CD14-positive monocyte (primary cell): ENCODE data around the gene IDS. TPM values are rescaled to one million over a fixed set of nuclear protein-coding genes. Genes with fewer than 3 reads are reported as not detected.
A peak's percentile ranks its signal among the peaks of the same experiment; 100 is the strongest.

Experiments
- DNase-seq, 3 donors: peaks; one replicate each; pipeline ENCODE4 v3.0.0-alpha.2; 2011 to 2022
- H2AFZ ChIP-seq: 2 replicates; pipeline ENCODE4 v1.6.0; 2012; ENCODE audit warnings: mild to moderate bottlenecking, low read depth, low read length, inconsistent platforms; ENCODE audit not compliant: insufficient read depth, poor library complexity, severe bottlenecking
- H3K27ac ChIP-seq, 2 donors: 1 replicate in 1 of 2; 2 replicates in 1 of 2; pipeline ENCODE4 v1.5.1; 2012 to 2013; ENCODE audit warnings: low read length in 2 of 2, control low read depth in 1 of 2, inconsistent platforms in 1 of 2, low read depth in 1 of 2, mild to moderate bottlenecking in 1 of 2
- H3K27me3 ChIP-seq, 2 donors: one replicate each; pipeline versions ENCODE4 v1.6.0 to v1.6.1; 2011 to 2013; ENCODE audit warnings: low read length in 2 of 2; ENCODE audit not compliant: control insufficient read depth in 2 of 2, insufficient read depth in 2 of 2
- H3K36me3 ChIP-seq, 2 donors: replicated peaks in 1 of 2; 1 replicate in 1 of 2; 2 replicates in 1 of 2; pipeline versions ENCODE4 v1.5.1 to v1.6.1; 2012 to 2013; ENCODE audit warnings: low read length in 2 of 2, control low read depth in 1 of 2, inconsistent platforms in 1 of 2, mild to moderate bottlenecking in 1 of 2; ENCODE audit not compliant: insufficient read depth in 2 of 2, control insufficient read depth in 1 of 2
- H3K4me1 ChIP-seq, 2 donors: 1 replicate in 1 of 2; 2 replicates in 1 of 2; pipeline versions ENCODE4 v1.5.1 to v1.6.1; 2012 to 2013; ENCODE audit warnings: low read length in 2 of 2, control low read depth in 1 of 2, inconsistent platforms in 1 of 2, mild to moderate bottlenecking in 1 of 2, moderate library complexity in 1 of 2; ENCODE audit not compliant: insufficient read depth in 2 of 2, control insufficient read depth in 1 of 2
- H3K4me2 ChIP-seq: replicated peaks from 2 replicates; pipeline ENCODE3; 2012; ENCODE audit warnings: low read length, moderate library complexity, mild to moderate bottlenecking; ENCODE audit not compliant: poor library complexity, severe bottlenecking; ENCODE audit errors: extremely low read depth
- H3K4me3 ChIP-seq, 3 experiments: fragments of 200-600 bp in 1 of 3; sonication (generic) in 1 of 3; replicated peaks in 1 of 3; 1 replicate in 2 of 3; 2 replicates in 1 of 3; pipeline ENCODE4 v1.5.1; 2011 to 2013; ENCODE audit warnings: low read length in 3 of 3, mild to moderate bottlenecking in 3 of 3, control low read depth in 2 of 3, low read depth in 2 of 3, inconsistent platforms in 1 of 3, moderate library complexity in 1 of 3
- H3K79me2 ChIP-seq: 2 replicates; pipeline ENCODE4 v1.6.0; 2012; ENCODE audit warnings: mild to moderate bottlenecking, control low read depth, inconsistent platforms, low read length, moderate library complexity; ENCODE audit not compliant: insufficient read depth
- H3K9ac ChIP-seq: 2 replicates; pipeline ENCODE4 v1.6.0; 2017; ENCODE audit warnings: low read length, mild to moderate bottlenecking; ENCODE audit not compliant: insufficient read depth, poor library complexity, severe bottlenecking
- H3K9me3 ChIP-seq, 2 donors: replicated peaks in 1 of 2; 1 replicate in 1 of 2; 2 replicates in 1 of 2; pipeline versions ENCODE4 v1.5.1 to v1.6.1; 2012 to 2013; ENCODE audit warnings: low read length in 2 of 2, control low read depth in 1 of 2; ENCODE audit not compliant: control insufficient read depth in 1 of 2, insufficient read depth in 1 of 2
- H4K20me1 ChIP-seq: 2 replicates; pipeline ENCODE4 v1.6.0; 2012; ENCODE audit warnings: mild to moderate bottlenecking, low read length, control low read depth, moderate library complexity; ENCODE audit not compliant: insufficient read depth
- H3K27ac Mint-ChIP-seq, 7 donors: one replicate each; pipeline ENCODE4 v1.8.0; 2020; ENCODE audit warnings: mild to moderate bottlenecking in 7 of 7, mixed read lengths in 7 of 7, moderate library complexity in 6 of 7, inconsistent platforms in 2 of 7
- H3K27me3 Mint-ChIP-seq, 3 donors: one replicate each; pipeline ENCODE4 v1.8.0; 2021 to 2022; ENCODE audit warnings: low read depth in 3 of 3, mild to moderate bottlenecking in 3 of 3, mixed read lengths in 3 of 3, moderate library complexity in 3 of 3, inconsistent platforms in 1 of 3
- H3K36me3 Mint-ChIP-seq, 2 donors: one replicate each; pipeline ENCODE4 v1.8.0; 2020; ENCODE audit warnings: mixed read lengths in 2 of 2, inconsistent platforms in 1 of 2, mild to moderate bottlenecking in 1 of 2
- H3K4me1 Mint-ChIP-seq: one replicate; pipeline ENCODE4 v1.8.0; 2020; ENCODE audit warnings: mild to moderate bottlenecking, mixed read lengths
- H3K4me3 Mint-ChIP-seq, 2 donors: one replicate each; pipeline ENCODE4 v1.8.0; 2020; ENCODE audit warnings: mild to moderate bottlenecking in 2 of 2, mixed read lengths in 2 of 2, moderate library complexity in 1 of 2
- H3K9me3 Mint-ChIP-seq, 7 donors: one replicate each; pipeline ENCODE4 v1.8.0; 2020 to 2022; ENCODE audit warnings: mixed read lengths in 7 of 7, mild to moderate bottlenecking in 6 of 7, moderate library complexity in 6 of 7, inconsistent platforms in 2 of 7
- CTCF ChIP-seq: fragments of 200-600 bp; IDR thresholded peaks from one replicate; pipeline ENCODE4 v1.8.0; 2022; ENCODE audit warnings: antibody characterized with exemption, mild to moderate bottlenecking
- WGBS: methylation state at CpG from one replicate; pipeline ENCODE4 v1.1.5; 2013; ENCODE audit warnings: missing lambda C conversion rate; ENCODE audit not compliant: insufficient coverage; 5-methylcytosine and 5-hydroxymethylcytosine counted together
- intact Hi-C, 2 donors: fragments of 100-400 bp; cut with micrococcal nuclease; formaldehyde crosslinking; loops; one replicate each; pipeline versions ENCODE4 v1.15.0 to v1.15.1; 2023
- polyA plus RNA-seq, 3 donors: library from polyadenylated mRNA; depleted of rRNA in 1 of 3; unstranded in 2 of 3; stranded (reverse) in 1 of 3; fragments of 300-500 nt in 2 of 3; fragments of >200 nt in 1 of 3; fragmentation: Illumina TruSeq in 2 of 3; gene quantifications; 1 replicate in 2 of 3; 2 replicates in 1 of 3; pipeline ENCODE4 v1.2.3, GENCODE V29; 2012 to 2021

Gene IDS
- polyA plus RNA-seq, 3 donors: 79.5 to 113 (median 94.3) TPM

DNA sequence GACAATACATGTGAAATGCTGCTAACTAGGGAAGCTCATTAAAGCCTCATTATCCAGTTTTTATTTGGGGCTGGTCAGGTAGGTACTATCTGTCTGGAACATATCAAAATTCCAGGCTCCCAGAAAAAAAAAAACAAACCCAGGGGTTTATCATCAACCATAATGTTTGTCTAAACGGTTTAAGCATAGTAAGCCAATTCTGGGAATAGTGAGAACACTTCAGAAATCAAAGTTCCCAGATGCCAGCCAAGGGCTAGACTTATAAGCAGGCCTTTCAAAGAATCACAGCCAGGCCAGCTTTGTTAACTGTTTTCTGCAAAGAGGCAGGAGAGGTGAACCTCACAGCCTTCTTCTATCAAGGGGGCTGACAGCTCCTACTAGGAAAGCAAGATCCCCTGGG, 8.1 kb downstream of the IDS start:
- DNase-seq: no peak
- H3K27ac ChIP-seq: no peak overlapping the region
- H3K4me1 Mint-ChIP-seq: no peaks in the 10 kb centered on the region
- no peaks in the 10 kb centered on the region for H3K4me1 ChIP-seq
- H3K27me3 ChIP-seq: no peaks in the 10 kb centered on the region
- peaks cover 87 to 98% of the 10 kb centered on the region in 2 donors for H3K36me3 ChIP-seq
- no peaks in the 10 kb centered on the region for H3K9me3 Mint-ChIP-seq
- peaks cover 72% of the 10 kb centered on the region for H4K20me1 ChIP-seq
- no peaks in the 10 kb centered on the region for H3K79me2 ChIP-seq
- WGBS: no CpG with 5 or more reads among the region's 1 CpG
- no peak overlapping the region for H3K4me2 ChIP-seq
- H3K27ac Mint-ChIP-seq: peak overlapping the region in 1 of 7 donors; percentile 32
- no peak overlapping the region for H3K9ac ChIP-seq
- TF ChIP-seq CTCF: no peak
- no peak overlapping the region for H3K4me3 Mint-ChIP-seq
- H2AFZ ChIP-seq: no peak overlapping the region
- peaks cover 40 to 72% of the 10 kb centered on the region in 2 donors for H3K36me3 Mint-ChIP-seq
- H3K27me3 Mint-ChIP-seq: peaks cover 0 to 1% (median 0%) of the 10 kb centered on the region in 3 donors
- H3K4me3 ChIP-seq: no peak overlapping the region
- H3K9me3 ChIP-seq: no peaks in the 10 kb centered on the region
- intact Hi-C loops: no loop called here

DNA sequence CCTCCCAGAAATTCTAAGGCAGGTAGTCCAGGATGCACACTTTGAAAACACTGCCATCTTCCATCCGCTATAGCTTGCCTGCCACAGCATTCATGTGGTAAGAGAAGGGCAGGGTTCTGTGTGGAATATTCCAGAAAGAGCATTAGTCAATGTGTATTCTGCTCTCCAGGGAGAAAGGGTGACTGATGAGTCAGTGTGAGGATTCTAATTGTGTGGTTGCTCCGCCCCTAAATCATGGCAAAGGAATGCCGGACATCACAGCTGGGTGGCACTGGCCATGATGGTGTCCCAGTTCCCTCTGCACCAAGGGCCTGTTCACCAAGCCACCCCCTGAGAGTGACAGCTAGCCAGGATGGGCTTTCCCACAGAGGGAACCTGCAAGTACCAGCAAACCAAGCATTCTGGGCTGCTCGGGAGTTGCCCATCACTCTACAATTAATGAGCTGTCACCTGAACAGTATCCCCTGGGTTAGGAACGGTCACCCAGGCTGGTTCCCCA, 9.5 kb downstream of the IDS start:
- peaks cover 84 to 98% of the 10 kb centered on the region in 2 donors for H3K36me3 ChIP-seq
- no CpG with 5 or more reads among the region's 5 CpGs for WGBS
- no peak for TF ChIP-seq CTCF

More for the DNA sequence above, 9.5 kb downstream of the IDS start:
- Histone ChIP-seq H3K27me3 (no peaks in the 10 kb centered on the region), H3K9ac (no peak overlapping the region), H2AFZ (no peak overlapping the region), H3K4me1 (no peaks in the 10 kb centered on the region), H3K79me2 (no peaks in the 10 kb centered on the region), H3K4me3 (no peak overlapping the region), H3K9me3 (no peaks in the 10 kb centered on the region), H3K27ac (no peak overlapping the region), H3K4me2 (no peak overlapping the region), H4K20me1 (peaks cover 71% of the 10 kb centered on the region)
- Mint-ChIP-seq H3K36me3 (peaks cover 42 to 58% of the 10 kb centered on the region in 2 donors), H3K4me1 (no peaks in the 10 kb centered on the region), H3K4me3 (no peak overlapping the region), H3K27ac (peak overlapping the region in 1 of 7 donors; percentile 47), H3K27me3 (peaks cover 0 to 1% (median 0%) of the 10 kb centered on the region in 3 donors), H3K9me3 (no peaks in the 10 kb centered on the region)
- intact Hi-C loops: no loop called here
- no peak for DNase-seq
